Hepatocyte (in vitro differentiated cells): ENCODE results near the gene ACTL10. TPM values are rescaled to one million over a fixed set of nuclear protein-coding genes. Genes with fewer than 3 reads are reported as not detected.

Experiments
- DNase-seq: peaks from one replicate; pipeline ENCODE4 v3.0.0-alpha.2; 2016; ENCODE audit warnings: low spot score
- H2AFZ ChIP-seq: fragments of 200-600 bp; sonication (generic); 2 replicates; pipeline ENCODE4 v1.6.0; 2016; ENCODE audit warnings: antibody characterized with exemption, mild to moderate bottlenecking
- H3K27ac ChIP-seq: fragments of 200-600 bp; sonication (generic); 2 replicates; pipeline ENCODE4 v1.5.1; 2016; ENCODE audit warnings: mild to moderate bottlenecking
- H3K27me3 ChIP-seq: fragments of 200-600 bp; sonication (generic); 2 replicates; pipeline ENCODE4 v1.6.1; 2016
- H3K36me3 ChIP-seq: fragments of 200-600 bp; sonication (generic); replicated peaks from 2 replicates; pipeline ENCODE4 v1.5.1; 2016; ENCODE audit warnings: low read depth; ENCODE audit not compliant: insufficient read depth
- H3K4me1 ChIP-seq: fragments of 200-600 bp; sonication (generic); 2 replicates; pipeline ENCODE4 v1.5.1; 2016; ENCODE audit warnings: mild to moderate bottlenecking, moderate library complexity; ENCODE audit not compliant: insufficient read depth
- H3K4me2 ChIP-seq: fragments of 200-600 bp; sonication (generic); 2 replicates; pipeline ENCODE4 v1.6.0; 2016
- H3K4me3 ChIP-seq: fragments of 200-600 bp; sonication (generic); 2 replicates; pipeline ENCODE4 v1.5.1; 2016; ENCODE audit warnings: mild to moderate bottlenecking
- H3K79me2 ChIP-seq: fragments of 200-600 bp; sonication (generic); 2 replicates; pipeline ENCODE4 v1.6.0; 2017; ENCODE audit warnings: mild to moderate bottlenecking
- H3K9me2 ChIP-seq: fragments of 200-600 bp; sonication (generic); replicated peaks from 2 replicates; pipeline ENCODE4 v1.6.0; 2017; ENCODE audit warnings: mild to moderate bottlenecking; ENCODE audit not compliant: insufficient read depth
- H3K9me3 ChIP-seq: fragments of 200-600 bp; sonication (generic); 2 replicates; pipeline ENCODE4 v1.5.1; 2016; ENCODE audit warnings: low read depth, mild to moderate bottlenecking
- H4K20me1 ChIP-seq: fragments of 200-600 bp; sonication (generic); 2 replicates; pipeline ENCODE4 v1.6.0; 2016; ENCODE audit warnings: mild to moderate bottlenecking; ENCODE audit not compliant: insufficient read depth, poor library complexity, severe bottlenecking
- EZH2 ChIP-seq: fragments of 200-600 bp; sonication (generic); IDR thresholded peaks from 2 replicates; pipeline ENCODE4 v1.6.1; 2016; ENCODE audit warnings: antibody characterized with exemption, mild to moderate bottlenecking, borderline replicate concordance
- EZH2phosphoT487 ChIP-seq: fragments of 200-600 bp; sonication (generic); IDR thresholded peaks from one replicate; pipeline ENCODE4 v1.6.1; 2018; ENCODE audit warnings: antibody characterized with exemption, mild to moderate bottlenecking, low read depth, moderate library complexity; ENCODE audit not compliant: unreplicated experiment, severe bottlenecking
- WGBS: methylation state at CpG from one replicate; pipeline ENCODE4 v1.1.6; 2016; ENCODE audit warnings: low lambda C conversion rate; ENCODE audit errors: missing lambda C conversion rate; 5-methylcytosine and 5-hydroxymethylcytosine counted together
- polyA plus RNA-seq: library from polyadenylated mRNA; unstranded; fragments of >200 nt; fragmentation: Nextera tagmentation; extraction: Ambion mirVana; gene quantifications from 2 replicates; pipeline ENCODE4 v1.2.1, GENCODE V29; 2016
- total RNA-seq: library from RNA; depleted of rRNA; stranded (reverse); fragments of >200 nt; gene quantifications from 2 replicates; pipeline ENCODE4 v1.2.3, GENCODE V29; 2014
- TF ChIP-seq, protein P1 (sequence below): fragments of 200-600 bp; sonication (generic); IDR thresholded peaks from 2 replicates; pipeline ENCODE4 v1.5.1; 2016; ENCODE audit warnings: antibody characterized with exemption, mild to moderate bottlenecking; ENCODE audit not compliant: poor library complexity

Gene ACTL10
- total and polyA plus RNA-seq, 2 experiments from 2014 or later = 0.17 to 2.6 TPM

GRCh38 chr20:33710681-33711445 lies 44.1 kb downstream of the ACTL10 start:
- Histone ChIP-seq H3K4me1 (no peaks in the 10 kb centered on the region), H3K79me2 (no peaks in the 10 kb centered on the region), H3K4me3 (no peak overlapping the region), H3K27me3 (no peaks in the 10 kb centered on the region), H3K9me2 (no peaks in the 10 kb centered on the region), H3K9me3 (no peaks in the 10 kb centered on the region), H2AFZ (no peak overlapping the region), H4K20me1 (no peaks in the 10 kb centered on the region), H3K27ac (no peak overlapping the region), H3K36me3 (no peaks in the 10 kb centered on the region), H3K4me2 (no peak overlapping the region)
- DNase-seq = no peak
- TF ChIP-seq, protein P1, sequence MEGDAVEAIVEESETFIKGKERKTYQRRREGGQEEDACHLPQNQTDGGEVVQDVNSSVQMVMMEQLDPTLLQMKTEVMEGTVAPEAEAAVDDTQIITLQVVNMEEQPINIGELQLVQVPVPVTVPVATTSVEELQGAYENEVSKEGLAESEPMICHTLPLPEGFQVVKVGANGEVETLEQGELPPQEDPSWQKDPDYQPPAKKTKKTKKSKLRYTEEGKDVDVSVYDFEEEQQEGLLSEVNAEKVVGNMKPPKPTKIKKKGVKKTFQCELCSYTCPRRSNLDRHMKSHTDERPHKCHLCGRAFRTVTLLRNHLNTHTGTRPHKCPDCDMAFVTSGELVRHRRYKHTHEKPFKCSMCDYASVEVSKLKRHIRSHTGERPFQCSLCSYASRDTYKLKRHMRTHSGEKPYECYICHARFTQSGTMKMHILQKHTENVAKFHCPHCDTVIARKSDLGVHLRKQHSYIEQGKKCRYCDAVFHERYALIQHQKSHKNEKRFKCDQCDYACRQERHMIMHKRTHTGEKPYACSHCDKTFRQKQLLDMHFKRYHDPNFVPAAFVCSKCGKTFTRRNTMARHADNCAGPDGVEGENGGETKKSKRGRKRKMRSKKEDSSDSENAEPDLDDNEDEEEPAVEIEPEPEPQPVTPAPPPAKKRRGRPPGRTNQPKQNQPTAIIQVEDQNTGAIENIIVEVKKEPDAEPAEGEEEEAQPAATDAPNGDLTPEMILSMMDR = no peak
- TF ChIP-seq EZH2 (no peak), EZH2phosphoT487 (no peak)
- 80% methylated on average over 14 of the region's 14 CpGs for WGBS

DNA sequence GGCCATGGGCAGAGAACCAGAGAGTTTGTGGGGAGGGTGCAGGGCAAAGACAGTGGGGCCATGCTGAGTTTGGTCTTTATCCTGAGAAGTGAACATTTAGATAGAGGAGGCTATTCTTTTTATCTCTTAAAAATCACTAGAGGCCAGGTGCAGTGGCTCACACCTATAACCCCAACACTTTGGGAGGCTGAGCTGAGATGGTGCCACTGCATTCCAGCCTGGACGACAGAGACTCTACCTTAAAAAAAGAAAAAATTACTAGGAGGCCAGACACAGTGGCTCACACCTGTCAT lies 44.6 kb downstream of the ACTL10 start:
- Histone ChIP-seq H3K9me3 (no peaks in the 10 kb centered on the region), H3K27me3 (no peaks in the 10 kb centered on the region), H2AFZ (no peak overlapping the region), H3K27ac (no peak overlapping the region), H3K79me2 (no peaks in the 10 kb centered on the region), H3K4me2 (no peak overlapping the region), H3K36me3 (no peaks in the 10 kb centered on the region), H3K4me1 (no peaks in the 10 kb centered on the region), H3K9me2 (no peaks in the 10 kb centered on the region), H4K20me1 (no peaks in the 10 kb centered on the region), H3K4me3 (no peak overlapping the region)
- WGBS = 65% methylated on average over 1 of the region's 1 CpG
- no peak for TF ChIP-seq EZH2
- TF ChIP-seq EZH2phosphoT487 = no peak
- TF ChIP-seq, protein P1 = no peak
- DNase-seq = no peak

DNA sequence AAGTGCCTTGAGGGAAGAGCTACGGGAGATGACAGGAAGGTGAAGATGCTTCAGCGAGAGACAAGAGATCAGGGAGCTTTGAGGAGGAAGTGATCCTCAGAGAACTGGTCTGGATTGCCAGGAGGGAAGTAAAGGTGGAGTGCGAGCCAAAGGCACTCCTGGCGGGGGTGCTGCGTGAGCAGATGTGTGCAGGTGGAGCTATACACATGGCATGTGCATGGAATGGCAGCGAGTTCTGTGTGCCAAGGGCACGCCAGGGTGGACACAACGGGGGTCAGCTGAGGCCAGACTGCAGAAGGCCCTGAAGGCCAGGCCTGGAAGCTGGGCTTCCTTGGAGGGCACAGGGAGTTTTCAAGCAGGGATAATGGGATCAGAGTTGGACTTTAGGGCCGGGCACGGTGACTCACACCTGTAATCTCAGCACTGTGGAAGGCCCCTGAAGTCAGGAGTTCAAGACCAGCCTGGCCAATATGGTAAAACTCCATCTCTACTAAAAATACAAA lies 47.2 kb downstream of the ACTL10 start:
- Histone ChIP-seq H3K79me2 (no peaks in the 10 kb centered on the region), H3K27ac (no peak overlapping the region), H2AFZ (no peak overlapping the region), H4K20me1 (no peaks in the 10 kb centered on the region), H3K27me3 (no peaks in the 10 kb centered on the region), H3K4me1 (no peaks in the 10 kb centered on the region), H3K9me3 (no peaks in the 10 kb centered on the region), H3K9me2 (no peaks in the 10 kb centered on the region), H3K4me3 (no peak overlapping the region), H3K4me2 (no peak overlapping the region), H3K36me3 (no peaks in the 10 kb centered on the region)
- no peak for TF ChIP-seq EZH2phosphoT487
- TF ChIP-seq, protein P1 = no peak
- no peak for TF ChIP-seq EZH2
- 92% methylated on average over 10 of the region's 10 CpGs for WGBS
- DNase-seq = no peak
